BJ (cell line): ENCODE results near the gene ZBTB40. TPM values are rescaled to one million over a fixed set of nuclear protein-coding genes. Genes with fewer than 3 reads are reported as not detected.

Experiments
- CTCF ChIA-PET: fragments of 350-600 bp; formaldehyde crosslinking; extraction: SDS; loops from one replicate; lab custom pipeline; 2021; ENCODE audit warnings: antibody characterized with exemption, inconsistent platforms; lab: Yijun Ruan, JAX
- POLR2A ChIA-PET: fragments of 300-600 bp; sonication (Branson Sonifier 250); formaldehyde crosslinking; extraction: SDS; loops from one replicate; lab custom pipeline; 2021; ENCODE audit warnings: antibody characterized with exemption; lab: Charles Lee
- DNase-seq: peaks from one replicate; pipeline ENCODE4 v3.0.0-alpha.2; 2011; ENCODE audit warnings: low read depth
- H3K27me3 ChIP-seq: 2 replicates; pipeline ENCODE4 v1.6.0; 2011; ENCODE audit warnings: low read length; ENCODE audit not compliant: control insufficient read depth, insufficient read depth
- H3K36me3 ChIP-seq: 2 replicates; pipeline ENCODE4 v1.5.1; 2011; ENCODE audit warnings: low read length; ENCODE audit not compliant: control insufficient read depth, insufficient read depth
- H3K4me3 ChIP-seq: 2 replicates; pipeline ENCODE4 v1.5.1; 2011; ENCODE audit warnings: low read depth, mild to moderate bottlenecking, control low read depth, low read length
- CTCF ChIP-seq: IDR thresholded peaks from 2 replicates; pipeline ENCODE4 v1.5.1; 2011; ENCODE audit warnings: low read depth, mild to moderate bottlenecking, control low read depth, inconsistent platforms, low read length, moderate library complexity; ENCODE audit not compliant: insufficient read depth
- polyA plus RNA-seq: library from polyadenylated mRNA; depleted of rRNA; stranded (reverse); fragments of >200 nt; gene quantifications from 2 replicates; pipeline ENCODE4 v1.2.3, GENCODE V29; 2011

The ZBTB40 gene
- polyA plus RNA-seq, 1 experiment: 5.0 TPM

- TF ChIP-seq CTCF: no peak
- H3K4me3 ChIP-seq: no peak overlapping the region
- H3K27me3 ChIP-seq: peaks cover 5% of the 10 kb centered on the region
- no peak for DNase-seq
- no peaks in the 10 kb centered on the region for H3K36me3 ChIP-seq
- ChIA-PET CTCF (no interaction called here), POLR2A (no interaction called here)
These were observed 96.3 kb downstream of the ZBTB40 start for GRCh38 chr1:22547818-22548462.

GRCh38 chr1:22550021-22550420, 98.4 kb downstream of the ZBTB40 start:
- H3K27me3 ChIP-seq: peaks cover 8% of the 10 kb centered on the region
- DNase-seq: no peak
- no peak for TF ChIP-seq CTCF
- H3K4me3 ChIP-seq: no peak overlapping the region
- H3K36me3 ChIP-seq: no peaks in the 10 kb centered on the region
- POLR2A ChIA-PET: no interaction called here
- CTCF ChIA-PET: no interaction called here

GRCh38 chr1:22551591-22551990, 99.9 kb downstream of the ZBTB40 start:
- ChIA-PET CTCF (no interaction called here), POLR2A (no interaction called here)
- Histone ChIP-seq H3K27me3 (peaks cover 8% of the 10 kb centered on the region), H3K4me3 (no peak overlapping the region), H3K36me3 (no peaks in the 10 kb centered on the region)
- no peak for DNase-seq
- no peak for TF ChIP-seq CTCF

GRCh38 chr1:22552021-22552420, 100.4 kb downstream of the ZBTB40 start:
- CTCF ChIA-PET: no interaction called here
- no peak for TF ChIP-seq CTCF
- DNase-seq: no peak
- no peak overlapping the region for H3K4me3 ChIP-seq
- H3K36me3 ChIP-seq: no peaks in the 10 kb centered on the region
- POLR2A ChIA-PET: no interaction called here
- peaks cover 5% of the 10 kb centered on the region for H3K27me3 ChIP-seq

- no peak overlapping the region for H3K4me3 ChIP-seq
- ChIA-PET CTCF (no interaction called here), POLR2A (no interaction called here)
- no peak for TF ChIP-seq CTCF
- H3K27me3 ChIP-seq: peaks cover 6% of the 10 kb centered on the region
- no peak for DNase-seq
- no peaks in the 10 kb centered on the region for H3K36me3 ChIP-seq
These were observed 101.6 kb downstream of the ZBTB40 start for GRCh38 chr1:22553104-22553880.
